PC-9 (cell line): ENCODE results near the gene RASD2.

Source experiments
- CTCF ChIP-seq: fragments of 200-600 bp; sonication (generic); conservative IDR thresholded peaks from 2 replicates; pipeline ENCODE4 v1.6.1; 2017; ENCODE audit warnings: mixed run types, antibody characterized with exemption, mild to moderate bottlenecking, moderate library complexity
- EZH2 ChIP-seq: fragments of 200-600 bp; sonication (generic); IDR thresholded peaks from 2 replicates; pipeline ENCODE4 v1.8.0; 2017; ENCODE audit warnings: antibody characterized with exemption, low read depth

- no peak for TF ChIP-seq EZH2
- TF ChIP-seq CTCF = no peak
Observed at GRCh38 chr22:35491908-35492380, 48.7 kb upstream of the RASD2 start.
